C4-2B (cell line): ENCODE measurements around the gene DOCK6.

Experiments
- ZFX ChIP-seq: fragments of 450-650 bp; IDR thresholded peaks from 2 replicates; pipeline ENCODE4 v1.6.1; 2017
- TF ChIP-seq, protein P1 (sequence below): fragments of 450-650 bp; conservative IDR thresholded peaks from 2 replicates; pipeline ENCODE4 v1.5.1; 2017; ENCODE audit warnings: mild to moderate bottlenecking

DNA sequence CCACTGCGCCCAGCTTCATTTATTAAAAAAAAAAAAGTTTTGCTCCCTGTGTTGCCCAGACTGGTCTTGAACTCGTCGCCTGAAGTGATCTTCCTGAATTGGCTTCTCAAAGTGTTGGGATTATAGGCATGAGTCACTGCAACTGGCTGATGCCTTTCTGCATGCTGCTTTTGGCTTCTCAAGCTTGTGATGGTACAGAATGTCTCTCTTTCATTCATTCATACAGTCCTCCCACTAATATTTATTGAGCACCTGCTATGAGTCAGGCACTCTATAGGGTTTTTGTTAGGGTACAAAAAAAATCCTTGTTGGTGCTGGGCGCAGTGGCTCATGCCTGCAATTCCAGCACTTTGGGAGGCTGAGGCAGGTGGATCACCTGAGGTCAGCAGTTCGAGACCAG lies 42.6 kb upstream of the DOCK6 start:
- TF ChIP-seq, protein P1, sequence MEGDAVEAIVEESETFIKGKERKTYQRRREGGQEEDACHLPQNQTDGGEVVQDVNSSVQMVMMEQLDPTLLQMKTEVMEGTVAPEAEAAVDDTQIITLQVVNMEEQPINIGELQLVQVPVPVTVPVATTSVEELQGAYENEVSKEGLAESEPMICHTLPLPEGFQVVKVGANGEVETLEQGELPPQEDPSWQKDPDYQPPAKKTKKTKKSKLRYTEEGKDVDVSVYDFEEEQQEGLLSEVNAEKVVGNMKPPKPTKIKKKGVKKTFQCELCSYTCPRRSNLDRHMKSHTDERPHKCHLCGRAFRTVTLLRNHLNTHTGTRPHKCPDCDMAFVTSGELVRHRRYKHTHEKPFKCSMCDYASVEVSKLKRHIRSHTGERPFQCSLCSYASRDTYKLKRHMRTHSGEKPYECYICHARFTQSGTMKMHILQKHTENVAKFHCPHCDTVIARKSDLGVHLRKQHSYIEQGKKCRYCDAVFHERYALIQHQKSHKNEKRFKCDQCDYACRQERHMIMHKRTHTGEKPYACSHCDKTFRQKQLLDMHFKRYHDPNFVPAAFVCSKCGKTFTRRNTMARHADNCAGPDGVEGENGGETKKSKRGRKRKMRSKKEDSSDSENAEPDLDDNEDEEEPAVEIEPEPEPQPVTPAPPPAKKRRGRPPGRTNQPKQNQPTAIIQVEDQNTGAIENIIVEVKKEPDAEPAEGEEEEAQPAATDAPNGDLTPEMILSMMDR, result no peak
- TF ChIP-seq ZFX, result no peak
